Esophagus muscularis mucosa (tissue), 2 donors: ENCODE measurements around the gene CYTH3.

Experiments used
- EP300 ChIP-seq: sonication (generic); formaldehyde crosslinking; IDR thresholded peaks from one replicate; pipeline ENCODE4 v1.6.1; 2017; ENCODE audit warnings: antibody characterized with exemption
- POLR2A ChIP-seq: fragments of 450-650 bp; IDR thresholded peaks from one replicate; pipeline ENCODE4 v1.6.1; 2017; ENCODE audit warnings: antibody characterized with exemption, moderate library complexity, mild to moderate bottlenecking, low read depth

- TF ChIP-seq EP300 (no peak), POLR2A (no peak)
Measured at GRCh38 chr7:6171532-6172223, 100.7 kb downstream of the CYTH3 start.
